ENCODE data around the gene SURF1.
"Not testable (repeated sequence)": the region's sequence is repeated elsewhere in the genome, so short reads cannot be mapped to it uniquely, and the experiment has no call there.

Gene SURF1

DNA sequence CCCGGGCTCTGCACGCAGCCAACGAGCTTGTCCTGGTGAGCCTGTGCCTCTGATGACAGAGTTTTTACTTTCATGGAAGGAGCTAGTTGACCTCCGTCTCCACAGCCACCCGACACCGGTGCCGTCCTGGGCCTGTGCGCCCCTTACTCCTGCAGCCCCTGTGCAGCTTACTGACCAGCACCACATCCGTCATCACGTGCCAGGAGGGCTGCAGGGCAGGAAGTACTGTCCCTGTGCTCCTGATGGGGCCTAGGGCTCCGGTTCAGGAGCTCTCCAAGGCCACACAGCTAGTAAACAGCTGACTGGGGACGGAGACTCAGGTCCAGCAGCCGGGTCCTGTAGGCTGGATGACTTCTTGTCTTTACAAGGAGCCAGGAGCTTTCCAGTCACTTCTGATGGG is 30.1 kb upstream of the SURF1 start:
- intact Hi-C loops (cut with DNase I) = no loop called here
- no peak for DNase-seq

DNA sequence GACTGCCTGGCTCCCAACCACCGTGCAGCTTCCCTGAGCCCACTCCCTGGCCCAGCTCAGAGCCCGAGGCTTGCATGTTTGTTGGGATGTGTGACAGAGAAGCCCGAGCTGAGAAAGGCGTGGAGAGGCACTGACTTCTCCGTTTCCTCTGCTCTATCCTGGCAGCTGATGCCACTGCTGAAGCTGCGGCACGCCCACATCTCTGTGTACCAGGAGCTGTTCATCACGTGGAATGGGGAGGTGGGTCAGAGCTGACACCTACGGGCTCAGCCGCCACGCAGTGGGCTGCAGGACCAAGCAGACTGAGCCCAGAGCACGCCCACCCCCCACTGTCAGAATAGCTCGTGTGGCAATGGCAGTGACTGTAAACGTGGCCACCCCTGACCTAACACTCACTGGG is 29.2 kb upstream of the SURF1 start:
- intact Hi-C loops (cut with DNase I) = no loop called here
- DNase-seq = peak in 3 of 42 donors; percentile 20 to 24 (median 22)

DNA sequence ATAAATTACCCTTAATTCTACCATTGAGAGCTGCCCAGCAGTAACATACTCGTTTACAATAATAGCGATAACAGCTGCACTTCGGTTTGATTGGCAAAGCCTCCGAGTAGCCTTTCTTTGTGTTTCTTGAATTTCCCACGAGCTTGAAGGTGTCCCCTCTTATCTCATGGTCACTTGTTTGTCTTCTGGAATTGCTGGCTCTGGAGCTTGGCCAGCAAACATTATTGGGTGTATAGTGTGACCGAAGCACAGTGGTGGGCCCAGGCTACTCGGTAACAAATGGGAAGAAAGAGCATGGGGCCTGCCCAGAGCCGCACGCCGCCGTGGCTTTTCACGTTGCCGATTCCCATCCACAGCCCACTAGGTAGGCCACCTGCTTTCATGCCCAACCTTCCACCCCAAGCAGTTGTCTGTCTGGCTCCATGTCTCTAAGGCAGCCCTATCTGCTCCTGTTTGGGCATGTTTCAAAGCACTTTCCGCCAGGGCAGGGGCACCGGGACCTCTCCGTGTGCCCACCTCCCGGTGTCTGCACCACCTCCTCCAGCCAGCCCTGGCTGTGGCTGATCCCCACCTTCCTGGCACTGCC is 28.5 kb upstream of the SURF1 start:
- intact Hi-C loops (cut with DNase I) = no loop called here
- DNase-seq = no peak

DNA sequence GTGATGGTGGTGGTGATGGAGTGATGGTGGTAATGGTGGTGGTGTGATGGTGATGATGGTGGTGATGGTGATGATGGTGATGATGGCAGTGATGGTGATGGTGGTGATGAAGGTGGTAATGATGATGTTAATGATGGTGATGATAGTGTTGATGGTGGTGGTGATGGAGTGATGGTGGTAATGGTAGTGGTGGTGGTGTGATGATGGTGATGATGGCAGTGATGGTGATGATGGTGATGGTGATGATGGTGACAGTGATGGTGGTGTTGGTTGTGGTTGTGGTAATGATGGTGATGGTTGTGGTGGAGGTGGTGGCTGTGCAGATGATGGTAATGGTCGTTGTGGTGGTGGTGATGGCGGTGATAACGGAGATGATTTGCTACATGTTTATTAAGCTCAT is 27.2 kb upstream of the SURF1 start:
- intact Hi-C loops (cut with DNase I) = no loop called here
- no peak for DNase-seq

DNA sequence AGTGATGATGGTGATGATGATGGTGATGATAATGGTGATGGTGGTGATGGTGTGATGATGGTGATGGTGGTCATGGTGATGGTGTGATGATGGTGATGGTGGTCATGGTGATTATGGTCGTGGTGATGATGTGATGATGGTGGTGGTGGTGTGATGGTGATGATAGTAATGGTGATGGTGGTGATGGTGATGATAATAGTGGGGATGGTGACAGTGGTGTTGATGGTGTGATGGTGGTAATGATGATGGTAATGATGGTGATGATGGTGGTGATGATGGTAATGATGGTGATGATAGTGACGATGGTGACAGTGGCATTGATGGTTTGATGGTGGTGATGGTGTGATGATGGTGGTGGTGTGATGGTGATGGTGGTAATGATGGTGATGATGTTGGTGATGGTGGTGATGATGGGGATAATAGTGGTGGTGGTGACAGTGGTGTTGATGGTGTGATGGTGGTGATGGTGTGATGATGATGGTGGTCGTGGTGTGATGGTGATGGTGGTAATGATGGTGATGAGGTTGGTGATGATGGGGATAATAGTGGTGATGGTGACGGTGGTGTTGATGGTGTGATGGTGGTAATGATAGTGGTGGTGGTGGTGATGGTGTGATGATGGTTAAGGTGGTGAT is 26.3 kb upstream of the SURF1 start:
- DNase-seq = no peak
- intact Hi-C loops (cut with DNase I) = no loop called here

DNA sequence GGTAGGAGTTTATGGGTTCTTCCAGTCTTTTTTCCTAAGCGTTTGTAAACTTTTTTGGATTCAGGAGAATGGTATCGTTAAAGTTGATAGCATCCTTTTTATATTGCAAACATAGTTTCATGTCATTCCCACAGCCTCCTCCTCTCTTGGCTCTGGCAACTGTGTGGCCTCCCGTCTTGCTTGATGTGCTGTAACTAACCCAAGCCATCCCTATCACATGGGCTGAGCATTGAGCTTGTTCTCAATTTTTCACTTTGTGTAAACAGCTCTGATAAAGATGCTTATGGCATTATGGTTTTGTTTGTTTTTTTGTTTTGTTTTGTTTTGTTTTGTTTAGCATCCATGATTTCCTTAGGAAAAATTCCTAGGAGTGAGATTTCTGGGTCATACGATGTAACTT is 24.4 kb upstream of the SURF1 start:
- intact Hi-C loops (cut with DNase I) = no loop called here

DNA sequence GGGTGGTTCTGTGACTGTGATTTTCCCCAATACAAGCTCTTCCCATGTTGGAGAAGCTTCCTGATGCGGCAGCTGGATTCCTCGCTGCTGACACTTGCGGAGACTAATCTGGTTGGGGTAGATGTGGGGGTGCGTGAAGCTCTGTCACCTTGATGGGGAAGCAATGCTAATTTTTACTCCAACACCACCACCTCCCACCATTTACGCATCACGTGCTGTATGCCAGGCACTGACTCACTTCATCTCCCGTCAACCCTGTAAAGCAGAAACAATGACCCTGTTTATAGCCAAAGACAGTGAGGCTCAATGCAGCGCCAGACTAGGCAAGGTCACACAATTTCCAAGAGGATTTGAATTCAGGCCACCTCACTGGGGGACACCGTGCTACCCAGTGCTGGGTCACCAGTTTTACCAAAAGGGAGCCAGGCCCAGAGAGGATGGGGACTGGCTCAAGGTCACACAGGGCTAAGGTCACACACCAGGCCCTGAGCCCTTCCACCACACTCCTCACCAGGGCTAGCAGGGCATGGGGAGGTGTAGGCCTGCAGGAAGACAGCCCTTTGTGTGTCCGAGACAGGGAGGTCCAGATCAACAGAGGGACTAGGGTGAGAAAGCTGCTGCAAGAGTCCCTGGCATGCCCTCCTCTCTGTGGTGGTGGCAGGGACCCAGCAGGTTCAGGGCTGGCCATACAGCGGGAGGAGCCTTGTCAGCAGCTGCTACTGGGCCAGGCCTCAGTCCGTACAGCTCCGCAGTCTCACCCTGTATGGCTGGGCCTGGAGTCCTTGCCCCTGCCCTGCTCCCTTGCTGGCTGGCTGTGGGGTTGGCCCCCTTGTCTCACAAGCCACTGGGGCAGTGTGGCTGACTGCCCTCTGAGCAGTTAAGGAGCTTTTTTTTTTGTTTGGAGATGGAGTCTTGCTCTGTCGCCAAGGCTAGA is 23.1 kb upstream of the SURF1 start:
- intact Hi-C loops (cut with DNase I) = loop anchor here (5.0 kb wide), 1 partner anchor 758 kb away; the partner anchor contains the start of gene WDR5
- peak; percentile 50 to 92 (median 77) for DNase-seq

More for the DNA sequence above, 24.4 kb upstream of the SURF1 start:
- no peak for DNase-seq

DNA sequence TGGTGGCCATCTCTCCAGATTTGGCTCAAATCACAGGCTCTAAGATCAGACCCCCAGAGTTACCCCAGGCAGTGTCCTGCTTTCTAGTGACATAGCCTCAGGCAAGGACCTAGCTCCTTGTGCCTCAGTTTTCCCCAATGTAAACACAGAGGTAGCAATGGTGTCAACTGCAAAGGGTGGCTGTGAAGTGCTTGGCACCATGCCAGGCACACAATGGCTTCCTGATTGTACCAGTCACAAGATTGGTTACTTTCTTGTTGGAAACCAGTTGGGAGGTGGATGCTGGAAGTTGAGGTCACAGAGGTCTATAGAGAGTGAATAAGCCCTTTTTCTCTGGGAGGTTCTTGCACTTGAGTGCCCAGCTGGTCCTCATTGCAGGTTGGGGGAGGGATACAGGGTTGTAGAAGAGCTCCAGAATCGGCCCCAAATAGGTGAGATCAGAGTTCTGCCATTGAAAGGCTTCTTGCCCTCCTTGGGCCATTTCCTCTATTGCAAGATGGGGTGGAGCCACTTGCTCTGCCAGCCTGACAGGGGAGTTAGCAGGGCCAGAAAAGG is 22.2 kb upstream of the SURF1 start:
- DNase-seq = no peak
- intact Hi-C loops (cut with DNase I) = loop anchor here (5.0 kb wide), 1 partner anchor 759 kb away; the partner anchor contains the start of gene WDR5

DNA sequence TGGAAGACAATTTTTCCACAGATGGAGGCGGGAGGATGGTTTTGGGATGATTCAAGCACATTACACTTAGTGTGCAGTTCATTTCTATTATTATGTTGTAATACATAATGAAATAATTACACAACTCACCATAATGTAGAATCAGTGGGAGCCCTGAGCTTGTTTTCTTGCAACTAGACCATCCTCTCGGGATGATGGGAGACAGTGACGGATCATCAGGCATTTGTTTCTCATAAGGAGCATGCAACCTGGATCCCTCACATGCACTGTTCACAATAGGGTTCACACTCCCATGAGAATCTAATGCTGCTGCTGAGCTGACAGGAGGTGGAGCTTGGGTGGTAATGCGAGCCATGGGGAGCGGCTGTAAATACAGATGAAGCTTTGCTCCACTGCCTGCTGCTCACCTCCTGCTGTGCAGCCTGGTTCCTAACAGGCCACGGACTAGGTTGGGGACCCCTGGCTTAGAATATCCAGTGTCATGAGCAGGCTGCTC is 21.5 kb upstream of the SURF1 start:
- DNase-seq = no peak
- intact Hi-C loops (cut with DNase I) = loop anchor here (5.0 kb wide), 1 partner anchor 760 kb away; the partner anchor contains the start of gene WDR5

DNA sequence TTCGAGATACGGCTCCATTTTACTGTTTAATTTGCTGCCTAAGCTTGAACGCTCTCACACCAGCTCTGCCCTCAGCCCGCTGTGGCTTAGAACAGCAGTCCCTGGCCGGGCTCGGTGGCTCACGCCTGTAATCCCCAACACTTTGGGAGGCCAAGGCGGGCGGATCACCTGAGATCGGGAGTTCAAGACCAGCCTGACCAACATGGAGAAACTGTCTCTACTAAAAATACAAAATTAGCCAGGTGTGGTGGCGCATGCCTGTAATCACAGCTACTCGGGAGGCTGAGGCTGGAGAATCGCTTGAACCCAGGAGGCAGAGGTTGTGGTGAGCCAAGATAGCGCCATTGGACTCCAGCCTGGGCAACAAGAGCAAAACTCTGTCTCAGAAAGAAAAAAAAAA is 21.0 kb upstream of the SURF1 start:
- intact Hi-C loops (cut with DNase I) = loop anchor here (5.0 kb wide), 1 partner anchor 760 kb away; the partner anchor contains the start of gene WDR5
- not testable (repeated sequence) for DNase-seq

DNA sequence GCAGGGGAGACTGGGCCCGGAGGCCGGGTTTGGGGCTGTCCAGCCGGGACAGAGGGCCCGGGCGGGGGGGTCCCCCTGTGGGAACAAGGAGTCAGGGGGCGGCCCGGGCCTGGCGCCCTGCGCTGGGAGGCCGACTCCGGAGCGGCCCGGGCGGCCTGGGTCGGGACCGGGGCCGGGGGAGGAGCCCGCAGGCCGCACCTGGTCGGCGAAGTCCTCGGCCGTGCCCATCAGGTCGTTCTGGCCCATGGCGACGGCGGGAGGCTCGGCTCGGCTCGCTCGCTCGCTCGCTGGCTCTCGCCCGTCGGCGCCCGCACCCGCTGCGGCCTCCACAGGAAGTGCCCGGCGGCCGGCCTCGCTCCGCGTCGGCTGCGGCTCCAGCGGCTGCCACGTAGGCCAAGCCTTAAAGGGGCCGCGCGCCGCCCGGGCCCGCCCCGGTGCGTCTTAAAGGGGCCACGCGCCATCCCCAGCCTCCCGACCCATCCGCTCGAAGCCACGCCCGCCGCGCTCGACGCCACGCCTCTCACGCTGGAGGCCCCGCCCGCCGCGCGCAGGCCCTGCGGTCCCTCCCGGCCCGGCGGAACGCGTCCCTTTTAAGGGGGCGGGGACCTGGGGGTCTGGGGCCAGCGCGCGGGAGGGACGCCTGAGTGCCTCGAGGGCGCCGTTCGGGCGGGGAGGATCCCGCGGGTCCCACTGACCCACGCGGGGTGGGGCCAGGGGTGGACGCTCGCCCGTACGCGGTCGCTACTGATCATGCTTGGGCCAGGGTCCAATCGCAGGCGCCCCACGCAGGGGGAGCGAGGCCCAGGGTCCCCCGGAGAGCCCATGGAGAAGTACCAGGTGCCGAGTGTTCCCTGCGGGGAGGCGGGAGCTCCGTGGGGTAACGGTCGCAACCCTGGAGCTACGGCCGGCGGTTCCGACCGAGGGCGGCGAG is 19.7 kb upstream of the SURF1 start, which contains the start of the genes STKLD1 and SURF4:
TSS of gene STKLD1 (plus strand) at position 643 of the 931 bp plus-strand sequence. CDS start at position 751, 108 bp downstream.
TSS of gene SURF4 (minus strand) at position 337 of the 931 bp plus-strand sequence. CDS start at position 246, 91 bp downstream.
- intact Hi-C loops (cut with DNase I) = loop anchor here (5.0 kb wide), 1 partner anchor 761 kb away; the partner anchor contains the start of gene WDR5

DNA sequence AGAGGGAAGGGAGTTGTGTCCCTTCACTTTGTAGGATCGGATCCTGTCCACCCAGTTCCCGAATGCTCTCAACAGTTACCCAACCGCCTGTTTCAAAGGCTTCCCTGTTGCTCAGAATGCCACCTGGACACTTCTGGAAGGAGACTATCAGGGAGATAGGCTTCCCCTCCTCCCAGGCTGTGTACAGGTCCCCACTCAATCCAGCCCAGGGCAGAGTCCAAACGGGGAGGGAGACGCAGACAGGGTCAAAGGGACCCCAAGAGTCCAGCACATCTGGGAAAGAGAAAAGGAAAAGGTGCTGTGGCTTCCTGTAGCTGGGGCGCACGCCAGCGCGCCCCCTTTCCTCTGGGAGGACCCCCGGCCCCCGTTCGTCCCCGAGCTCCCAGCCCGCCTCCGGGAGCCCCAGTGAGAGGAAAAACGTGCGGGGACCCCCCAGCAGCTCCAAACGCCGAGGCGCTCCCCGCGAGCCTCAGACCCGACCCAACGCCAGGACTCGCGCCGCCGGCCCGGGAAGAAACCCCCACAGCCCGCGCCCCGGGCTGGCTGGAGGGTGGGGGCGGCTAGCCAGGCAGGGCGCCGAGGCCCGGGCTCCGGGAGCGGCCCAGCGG is 18.9 kb upstream of the SURF1 start:
- DNase-seq = peak in 7 of 42 donors; percentile 12 to 47 (median 32)

More for the DNA sequence above, 19.7 kb upstream of the SURF1 start, which contains the start of the genes STKLD1 and SURF4:
- DNase-seq = peak; percentile 91 to 99 (median 97)

DNA sequence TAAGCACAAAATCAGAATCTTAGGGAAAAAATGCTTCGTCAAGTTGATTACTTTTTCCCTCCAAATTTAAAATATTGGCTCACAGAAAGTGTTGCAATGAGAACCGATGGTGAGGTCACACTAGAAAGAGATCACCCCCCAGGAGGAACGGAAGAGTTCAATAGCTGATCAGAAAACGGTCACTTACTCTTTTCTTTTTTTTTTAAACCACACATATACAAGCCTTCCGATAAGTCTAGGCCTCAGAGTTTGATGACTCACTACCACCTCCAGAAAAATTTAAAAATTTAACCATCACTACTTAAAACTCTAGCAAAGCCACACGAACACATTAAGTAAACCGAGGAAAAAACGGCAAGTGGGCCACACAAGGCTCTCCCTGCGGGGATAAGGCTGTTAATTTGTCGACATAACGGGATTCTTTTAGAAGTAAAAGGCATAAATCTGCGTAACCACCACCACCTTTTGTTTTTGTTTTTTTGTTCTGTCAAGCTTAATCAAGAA is 18.4 kb upstream of the SURF1 start:
- intact Hi-C loops (cut with DNase I) = loop anchor here (5.0 kb wide), 1 partner anchor 763 kb away; the partner anchor contains the start of gene WDR5

More for the DNA sequence above, 18.9 kb upstream of the SURF1 start:
- intact Hi-C loops (cut with DNase I) = loop anchor here (5.0 kb wide), 1 partner anchor 762 kb away; the partner anchor contains the start of gene WDR5

DNA sequence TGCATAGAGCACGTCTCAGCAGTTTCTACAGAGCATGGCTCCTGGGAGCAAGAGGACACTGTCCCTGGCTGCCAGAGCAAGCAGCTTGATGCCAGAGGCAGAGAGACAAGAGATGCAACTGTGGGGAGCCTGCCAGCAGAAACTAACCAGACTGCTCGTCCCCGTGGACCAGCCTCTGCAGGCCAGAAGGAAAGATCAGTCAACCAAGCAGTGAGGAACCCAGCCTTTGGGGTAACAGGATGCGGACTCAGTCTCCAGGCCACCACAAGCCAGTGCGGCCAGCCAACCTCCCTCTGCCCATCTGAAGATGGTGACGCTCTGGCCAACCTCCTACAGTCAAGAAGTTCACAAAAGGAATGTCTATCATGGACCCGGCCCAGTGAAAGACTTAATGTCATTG is 15.9 kb upstream of the SURF1 start:
- no peak for DNase-seq
- intact Hi-C loops (cut with DNase I) = no loop called here

More for the DNA sequence above, 18.4 kb upstream of the SURF1 start:
- no peak for DNase-seq

DNA sequence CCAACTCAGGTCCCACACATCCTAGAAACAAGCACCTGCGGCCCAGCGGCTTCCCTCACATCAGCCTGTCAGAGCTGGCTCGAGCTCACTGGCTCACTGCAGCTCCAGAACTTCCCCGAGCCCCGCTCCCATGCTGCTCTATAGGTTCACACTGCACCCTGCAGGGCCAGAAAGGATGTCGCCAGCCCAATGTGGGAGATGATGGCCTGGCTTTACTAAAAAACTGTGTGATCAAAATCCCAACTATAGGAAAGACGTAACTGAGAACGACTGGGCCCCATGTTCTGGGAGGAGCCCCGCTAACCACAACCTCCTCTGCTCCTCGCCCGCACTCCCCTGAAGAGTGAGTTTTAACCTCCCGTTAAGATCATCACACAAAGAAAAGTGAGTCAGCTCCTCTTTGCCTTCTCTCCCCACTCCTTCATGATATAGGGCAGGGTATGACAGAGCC is 15.0 kb upstream of the SURF1 start:
- DNase-seq = peak in 29 of 42 donors; percentile 21 to 84 (median 57)
- intact Hi-C loops (cut with DNase I) = no loop called here

DNA sequence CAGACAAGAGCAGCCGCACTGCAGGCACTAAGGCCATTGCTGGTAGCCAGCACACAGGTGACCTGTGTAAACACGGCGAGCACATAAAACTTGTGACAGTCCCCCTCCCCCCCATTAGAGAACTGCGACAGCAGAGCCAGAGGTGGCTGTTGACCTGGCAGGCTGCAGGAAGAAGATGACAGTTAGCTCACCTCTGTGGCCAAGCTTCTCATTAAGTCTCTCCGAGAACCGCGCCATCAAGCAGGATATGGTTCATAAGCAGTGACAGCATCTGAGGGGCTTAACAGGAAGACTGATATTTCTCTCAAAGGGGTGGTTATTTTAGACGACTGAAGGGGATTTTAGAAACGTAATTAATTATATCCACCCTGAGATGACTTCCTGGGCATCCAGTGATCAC is 14.4 kb upstream of the SURF1 start:
- DNase-seq = no peak

DNA sequence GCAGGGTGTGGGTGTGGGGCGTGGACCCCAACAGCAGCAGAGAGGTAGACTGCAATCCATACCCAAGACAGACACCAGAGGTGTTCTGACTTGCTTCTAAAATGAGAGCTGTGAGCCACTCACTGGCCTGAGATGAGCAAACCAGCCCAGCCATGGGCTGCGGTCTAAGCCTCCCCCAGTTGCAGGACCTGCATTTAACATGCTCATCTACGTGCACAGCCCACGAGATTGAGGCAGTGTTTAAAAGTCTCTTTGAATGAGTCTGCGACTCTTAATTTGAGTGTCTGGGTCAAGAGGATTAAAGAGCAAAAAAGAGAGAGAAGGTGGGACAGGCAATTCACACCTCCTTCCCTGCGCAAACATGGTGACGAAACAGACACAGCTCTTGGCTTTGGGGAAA is 13.6 kb upstream of the SURF1 start:
- intact Hi-C loops (cut with DNase I) = no loop called here
- DNase-seq = no peak

More for the DNA sequence above, 14.4 kb upstream of the SURF1 start:
- intact Hi-C loops (cut with DNase I) = no loop called here
